ENCODE data around the gene KLHDC7B. TPM values are rescaled to one million over a fixed set of nuclear protein-coding genes. Genes with fewer than 3 reads are reported as not detected.

The KLHDC7B gene
- total and polyA plus RNA-seq, 10 of the 15 experiments (the other 5 are each of a cell fraction or from before 2014, with no cell fraction given), result 0.05 to 2.2 (median 0.93) TPM; not detected in 2

- no peak overlapping the region for H3K4me3 ChIP-seq
- intact Hi-C loops (cut with micrococcal nuclease; ENCODE audit: unreplicated experiment), result no loop called here
- TF ChIP-seq TAF1 (IDR thresholded peaks at IDR 0.05; ENCODE audit: borderline replicate concordance, low read depth, low read length), result no peak
- peaks cover 4% of the 10 kb centered on the region; the same call in 1 of the 2 replicates for H3K4me1 ChIP-seq (ENCODE audit: control insufficient read depth, insufficient read depth, low read length)
- DNase-seq (ENCODE audit: low read depth, low spot score) (no peak), FAIRE-seq (no peak), ATAC-seq (no peak)
- H3K79me2 ChIP-seq (ENCODE audit: control insufficient read depth, insufficient read depth, low read length), result peaks cover 18% of the 10 kb centered on the region
- RAD21 ChIA-PET (ENCODE audit: unreplicated experiment), result no interaction called here
- H3K27ac ChIP-seq (ENCODE audit: control insufficient read depth, insufficient read depth), result no peak overlapping the region
- BruUV-seq (replicated peaks), result no TSS peak
- CTCF ChIA-PET, result no interaction called here
- H3K4me2 ChIP-seq (ENCODE audit: control insufficient read depth, insufficient read depth), result no peak overlapping the region
- POLR2A ChIA-PET, result no interaction called here
- SMC1A ChIA-PET (ENCODE audit: uncharacterized antibody, unreplicated experiment), result no interaction called here
- in situ Hi-C loops (cut with MboI), result no loop called here
- peaks cover 5 to 53% of the 10 kb centered on the region in 2 experiments; a peak in 3 of 4 replicates for H3K36me3 ChIP-seq (ENCODE audit: control insufficient read depth in 2 of 2, insufficient read depth in 2 of 2, low read length in 1 of 2)
- H3K27me3 ChIP-seq (replicated peaks in 1 of 2; ENCODE audit: control insufficient read depth in 2 of 2, insufficient read depth in 2 of 2, low read length in 1 of 2), result no peaks in the 10 kb centered on the region
- H3K9ac ChIP-seq (ENCODE audit: control insufficient read depth, insufficient read depth, low read length), result no peak overlapping the region
- no peaks in the 10 kb centered on the region for H3K9me3 ChIP-seq (replicated peaks; ENCODE audit: control insufficient read depth, insufficient read depth, low read length)
- no peaks in the 10 kb centered on the region for H4K20me1 ChIP-seq (ENCODE audit: control insufficient read depth, insufficient read depth)
- 92% methylated on average over 10 of the region's 13 CpGs for WGBS (ENCODE audit: insufficient coverage, insufficient replicate concordance, low lambda C conversion rate, missing lambda C conversion rate)
- H2AFZ ChIP-seq (ENCODE audit: control insufficient read depth, low read depth, low read length), result no peak overlapping the region
Observed at GRCh38 chr22:50520826-50521453, 24.8 kb upstream of the KLHDC7B start.

GRCh38 chr22:50521710-50522109, 24.0 kb upstream of the KLHDC7B start:
- peaks cover 5 to 50% of the 10 kb centered on the region in 2 experiments; a peak in 3 of 4 replicates for H3K36me3 ChIP-seq (ENCODE audit: control insufficient read depth in 2 of 2, insufficient read depth in 2 of 2, low read length in 1 of 2)
- no peaks in the 10 kb centered on the region for H3K9me3 ChIP-seq (replicated peaks; ENCODE audit: control insufficient read depth, insufficient read depth, low read length)
- WGBS (ENCODE audit: insufficient coverage, insufficient replicate concordance, low lambda C conversion rate, missing lambda C conversion rate), result 86% methylated on average over 9 of the region's 10 CpGs
- H3K27me3 ChIP-seq (replicated peaks in 1 of 2; ENCODE audit: control insufficient read depth in 2 of 2, insufficient read depth in 2 of 2, low read length in 1 of 2), result no peaks in the 10 kb centered on the region
- peaks cover 21% of the 10 kb centered on the region for H3K79me2 ChIP-seq (ENCODE audit: control insufficient read depth, insufficient read depth, low read length)
- CTCF ChIA-PET, result no interaction called here
- RAD21 ChIA-PET (ENCODE audit: unreplicated experiment), result interaction anchor here (1.2 kb wide), 1 partner anchor 99 kb away, joined by 3 read pairs; no protein-coding TSS in a partner anchor
- H3K4me2 ChIP-seq (ENCODE audit: control insufficient read depth, insufficient read depth), result no peak overlapping the region
- no peak overlapping the region for H2AFZ ChIP-seq (ENCODE audit: control insufficient read depth, low read depth, low read length)
- FAIRE-seq (no peak), DNase-seq (ENCODE audit: low read depth, low spot score) (no peak), ATAC-seq (no peak)
- H3K9ac ChIP-seq (ENCODE audit: control insufficient read depth, insufficient read depth, low read length), result no peak overlapping the region
- POLR2A ChIA-PET, result no interaction called here
- intact Hi-C loops (cut with micrococcal nuclease; ENCODE audit: unreplicated experiment) (no loop called here), in situ Hi-C loops (cut with MboI) (no loop called here)
- no peaks in the 10 kb centered on the region for H4K20me1 ChIP-seq (ENCODE audit: control insufficient read depth, insufficient read depth)
- peaks cover 4% of the 10 kb centered on the region; the same call in 1 of the 2 replicates for H3K4me1 ChIP-seq (ENCODE audit: control insufficient read depth, insufficient read depth, low read length)
- H3K27ac ChIP-seq (ENCODE audit: control insufficient read depth, insufficient read depth), result no peak overlapping the region
- SMC1A ChIA-PET (ENCODE audit: uncharacterized antibody, unreplicated experiment), result no interaction called here
- H3K4me3 ChIP-seq, result no peak overlapping the region
- no TSS peak for BruUV-seq (replicated peaks)
- no peak for TF ChIP-seq EGR1 (IDR thresholded peaks at IDR 0.05; ENCODE audit: borderline replicate concordance in 1 of 2, low read depth in 2 of 2, low read length in 2 of 2)
- TF ChIP-seq NFXL1 (IDR thresholded peaks at IDR 0.05; ENCODE audit: borderline replicate concordance), result no peak
- TF ChIP-seq FOS (IDR thresholded peaks at IDR 0.05; ENCODE audit: borderline replicate concordance, extremely low read depth, insufficient read length), result no peak
- TF ChIP-seq IRF4 (IDR thresholded peaks at IDR 0.05; ENCODE audit: low read depth, low read length), result no peak
- TF ChIP-seq RAD51 (IDR thresholded peaks at IDR 0.05), result no peak
- no peak for TF ChIP-seq TBL1XR1 (IDR thresholded peaks at IDR 0.05; ENCODE audit: low read depth, low read length)
- TF ChIP-seq ZNF24 (IDR thresholded peaks at IDR 0.05), result no peak
- no peak for TF ChIP-seq PRDM15 (CRISPR knock-in tag; IDR thresholded peaks at IDR 0.05)
- no peak for TF ChIP-seq ASH2L (IDR thresholded peaks at IDR 0.05; ENCODE audit: borderline replicate concordance, low read depth)
- TF ChIP-seq ZNF217 (IDR thresholded peaks at IDR 0.05), result no peak
- TF ChIP-seq RELA (IDR thresholded peaks at IDR 0.05; ENCODE audit: borderline replicate concordance, partially characterized antibody), result no peak
- TF ChIP-seq SMAD1 (IDR thresholded peaks at IDR 0.05; ENCODE audit: low read depth, partially characterized antibody), result no peak

Data from GM12878 (cell line).